K562 (cell line): ENCODE results near the gene CENPQ.

Experiments
- KLF1 ChIP-seq: fragments of 450-650 bp; IDR thresholded peaks from 2 replicates; pipeline ENCODE4 v1.6.1; 2016; ENCODE audit warnings: missing genetic modification characterization, missing compliant biosample characterization
- LCOR ChIP-seq: sonication (generic); formaldehyde crosslinking; IDR thresholded peaks from 2 replicates; pipeline ENCODE4 v1.8.0; 2022; ENCODE audit warnings: mild to moderate bottlenecking, missing genetic modification reagents
- ZNF212 ChIP-seq: fragments of 450-650 bp; formaldehyde crosslinking; IDR thresholded peaks from 2 replicates; pipeline ENCODE4 v1.4.0; 2020; ENCODE audit warnings: mild to moderate bottlenecking
- TF ChIP-seq, protein P1 (sequence below), 3 experiments: IDR thresholded peaks in 2 of 3; conservative IDR thresholded peaks in 1 of 3; 2 replicates each; pipeline ENCODE4 v1.5.1; 2011 to 2012; ENCODE audit warnings: low read length in 3 of 3, mild to moderate bottlenecking in 3 of 3, control low read depth in 2 of 3, improper control_type of control experiment in 1 of 3, inconsistent platforms in 1 of 3, low read depth in 1 of 3, mixed read lengths in 1 of 3, moderate library complexity in 1 of 3; ENCODE audit not compliant: insufficient read depth in 2 of 3
- TF ChIP-seq, protein P2 (sequence below): sonication (generic); formaldehyde crosslinking; IDR thresholded peaks from 2 replicates; pipeline ENCODE4 v1.8.1; 2023; ENCODE audit warnings: mild to moderate bottlenecking, missing genetic modification reagents

GRCh38 chr6:49499623-49500022 is 36.5 kb downstream of the CENPQ start, which contains the start of gene GLYATL3:
- TF ChIP-seq ZNF212 (CRISPR knock-in tag) (no peak), KLF1 (tag) (no peak), LCOR (CRISPR knock-in tag) (no peak)
- TF ChIP-seq, protein P1, sequence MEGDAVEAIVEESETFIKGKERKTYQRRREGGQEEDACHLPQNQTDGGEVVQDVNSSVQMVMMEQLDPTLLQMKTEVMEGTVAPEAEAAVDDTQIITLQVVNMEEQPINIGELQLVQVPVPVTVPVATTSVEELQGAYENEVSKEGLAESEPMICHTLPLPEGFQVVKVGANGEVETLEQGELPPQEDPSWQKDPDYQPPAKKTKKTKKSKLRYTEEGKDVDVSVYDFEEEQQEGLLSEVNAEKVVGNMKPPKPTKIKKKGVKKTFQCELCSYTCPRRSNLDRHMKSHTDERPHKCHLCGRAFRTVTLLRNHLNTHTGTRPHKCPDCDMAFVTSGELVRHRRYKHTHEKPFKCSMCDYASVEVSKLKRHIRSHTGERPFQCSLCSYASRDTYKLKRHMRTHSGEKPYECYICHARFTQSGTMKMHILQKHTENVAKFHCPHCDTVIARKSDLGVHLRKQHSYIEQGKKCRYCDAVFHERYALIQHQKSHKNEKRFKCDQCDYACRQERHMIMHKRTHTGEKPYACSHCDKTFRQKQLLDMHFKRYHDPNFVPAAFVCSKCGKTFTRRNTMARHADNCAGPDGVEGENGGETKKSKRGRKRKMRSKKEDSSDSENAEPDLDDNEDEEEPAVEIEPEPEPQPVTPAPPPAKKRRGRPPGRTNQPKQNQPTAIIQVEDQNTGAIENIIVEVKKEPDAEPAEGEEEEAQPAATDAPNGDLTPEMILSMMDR (IDR thresholded peaks at IDR 0.05 in 2 of 3, conservative IDR thresholded peaks at IDR 0.05 in 1 of 3; ENCODE audit: insufficient read depth in 2 of 3, low read depth in 1 of 3, low read length in 3 of 3) = no peak
- TF ChIP-seq, protein P2, sequence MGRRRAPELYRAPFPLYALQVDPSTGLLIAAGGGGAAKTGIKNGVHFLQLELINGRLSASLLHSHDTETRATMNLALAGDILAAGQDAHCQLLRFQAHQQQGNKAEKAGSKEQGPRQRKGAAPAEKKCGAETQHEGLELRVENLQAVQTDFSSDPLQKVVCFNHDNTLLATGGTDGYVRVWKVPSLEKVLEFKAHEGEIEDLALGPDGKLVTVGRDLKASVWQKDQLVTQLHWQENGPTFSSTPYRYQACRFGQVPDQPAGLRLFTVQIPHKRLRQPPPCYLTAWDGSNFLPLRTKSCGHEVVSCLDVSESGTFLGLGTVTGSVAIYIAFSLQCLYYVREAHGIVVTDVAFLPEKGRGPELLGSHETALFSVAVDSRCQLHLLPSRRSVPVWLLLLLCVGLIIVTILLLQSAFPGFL (CRISPR knock-in tag) = no peak
